HG02852 (cell line): ENCODE data around the gene OXGR1.
"Not testable (repeated sequence)": the region's sequence is repeated elsewhere in the genome, so short reads cannot be mapped to it uniquely, and the experiment has no call there.

Experiments used
- ATAC-seq: cut with Tn5 transposase; IDR thresholded peaks from one replicate; pipeline ENCODE4 v1.9.1; 2021; ENCODE audit warnings: mild to moderate bottlenecking, moderate library complexity; ENCODE audit not compliant: unreplicated experiment

Gene OXGR1

GRCh38 chr13:96994017-96994857 lies at the start of gene OXGR1:
TSS of gene OXGR1 (minus strand) at chr13:96994476. CDS start at chr13:96987759, 6,717 bp downstream.
- no peak for ATAC-seq

DNA sequence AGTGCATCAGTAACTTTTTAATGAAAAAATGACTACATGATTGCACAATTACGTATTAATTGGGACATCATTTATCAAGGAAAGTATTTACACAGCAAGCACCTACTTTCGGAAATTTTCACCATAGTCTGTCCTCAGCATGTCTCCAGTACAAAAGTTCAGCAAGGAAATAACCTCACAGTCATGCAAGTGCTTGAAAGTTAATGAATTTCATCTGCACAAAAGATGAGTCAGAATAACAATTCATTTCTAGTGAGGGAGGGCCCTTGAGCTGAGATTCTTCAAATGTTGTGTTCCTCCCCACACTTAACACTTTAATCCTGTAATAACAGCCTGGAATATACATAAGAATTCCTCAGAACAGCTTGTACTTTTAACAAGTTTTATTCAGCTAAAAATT lies 49.0 kb upstream of the OXGR1 start:
- ATAC-seq, result no peak

GRCh38 chr13:97030705-97031452 lies 36.6 kb upstream of the OXGR1 start:
- ATAC-seq, result no peak

DNA sequence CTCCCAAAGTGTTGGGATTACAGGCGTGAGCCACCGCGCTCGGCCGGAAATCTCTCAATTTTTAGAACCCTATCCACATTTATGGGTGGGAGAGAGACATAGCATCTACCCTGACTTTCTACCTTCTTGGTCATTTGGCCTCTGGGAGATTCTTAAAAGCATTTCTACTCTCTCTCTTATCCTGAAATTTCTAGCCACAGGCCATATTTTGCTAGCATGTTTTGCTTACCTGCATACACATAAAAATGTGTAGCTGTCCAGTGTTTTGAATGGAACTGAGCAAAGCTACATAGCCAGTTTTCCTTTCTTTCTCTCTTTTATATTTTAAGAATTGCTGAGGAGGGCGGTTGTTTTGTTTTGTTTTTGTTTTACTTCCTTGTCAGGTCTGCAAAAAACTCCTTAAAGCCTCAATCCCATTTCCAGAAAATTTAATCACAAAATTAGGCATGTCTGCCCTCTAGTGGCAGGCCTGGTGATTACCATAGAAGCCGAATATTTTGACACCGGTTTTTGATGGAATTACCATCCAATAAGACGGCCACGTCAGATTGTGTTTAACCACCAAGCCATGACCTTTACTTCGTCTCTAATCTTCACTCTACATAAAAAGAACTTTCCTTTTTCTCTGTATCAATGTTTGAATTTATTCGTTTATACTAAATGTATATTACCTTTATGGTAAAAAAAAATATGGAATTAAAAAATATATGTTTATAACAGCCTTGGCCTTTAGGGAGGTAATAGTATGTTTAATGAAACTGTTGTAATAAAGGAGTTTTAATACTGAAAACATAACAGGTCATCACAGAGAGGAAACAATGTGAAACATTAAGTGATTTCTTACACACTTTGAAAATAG lies 34.4 kb upstream of the OXGR1 start:
- ATAC-seq, result no peak

DNA sequence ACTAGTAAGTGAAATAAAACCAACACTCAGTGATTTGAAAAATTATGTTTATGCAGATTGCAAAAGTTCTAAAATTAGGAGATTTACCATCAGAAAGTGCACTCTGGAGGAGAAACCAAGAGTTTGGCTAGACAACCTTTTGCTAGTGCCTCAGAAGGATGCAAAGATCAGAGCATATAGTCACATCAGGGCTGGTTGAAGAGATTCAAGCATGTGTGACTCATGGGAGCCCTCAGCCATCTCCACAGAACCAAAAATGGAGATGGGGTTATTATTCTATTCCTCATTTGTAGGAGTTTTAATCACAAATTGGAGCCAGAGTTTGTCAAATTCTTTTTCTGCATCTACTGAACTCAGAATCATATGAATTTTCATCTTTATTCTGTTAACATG lies 32.9 kb upstream of the OXGR1 start:
- no peak for ATAC-seq

DNA sequence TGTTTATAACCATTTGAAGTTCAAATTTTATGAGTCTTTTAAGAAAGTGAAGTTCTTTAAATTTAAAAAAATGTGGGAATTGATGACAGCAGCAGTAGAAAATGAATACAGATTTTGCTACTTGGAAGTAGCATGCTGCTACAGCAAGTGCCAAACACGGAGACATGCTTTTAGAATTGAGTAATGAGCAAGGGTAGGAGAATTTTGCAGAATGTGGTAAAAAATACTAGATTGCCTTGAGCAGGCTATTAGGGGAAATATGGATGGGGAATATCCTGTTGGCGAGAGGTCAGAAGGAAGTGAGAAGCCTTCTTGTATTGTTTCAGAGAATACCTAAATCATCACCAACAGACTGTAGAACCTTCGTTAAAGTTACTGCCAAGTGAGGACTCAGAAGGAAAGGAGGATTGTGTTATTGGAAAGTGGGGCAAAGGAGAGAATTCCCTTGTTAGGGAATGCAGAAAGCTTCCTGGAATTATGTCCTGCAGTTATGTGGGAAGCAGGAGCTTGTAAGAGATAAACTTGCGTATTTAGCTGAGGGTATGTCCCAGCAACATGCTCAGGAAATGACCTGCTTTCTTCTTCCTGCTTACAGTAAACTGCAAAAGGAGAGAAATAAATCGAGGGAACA lies 32.4 kb upstream of the OXGR1 start:
- ATAC-seq, result no peak

- ATAC-seq, result not testable (repeated sequence)
These were observed 29.5 kb upstream of the OXGR1 start for GRCh38 chr13:97023812-97024211.

GRCh38 chr13:97023117-97023516 lies 28.8 kb upstream of the OXGR1 start:
- no peak for ATAC-seq

DNA sequence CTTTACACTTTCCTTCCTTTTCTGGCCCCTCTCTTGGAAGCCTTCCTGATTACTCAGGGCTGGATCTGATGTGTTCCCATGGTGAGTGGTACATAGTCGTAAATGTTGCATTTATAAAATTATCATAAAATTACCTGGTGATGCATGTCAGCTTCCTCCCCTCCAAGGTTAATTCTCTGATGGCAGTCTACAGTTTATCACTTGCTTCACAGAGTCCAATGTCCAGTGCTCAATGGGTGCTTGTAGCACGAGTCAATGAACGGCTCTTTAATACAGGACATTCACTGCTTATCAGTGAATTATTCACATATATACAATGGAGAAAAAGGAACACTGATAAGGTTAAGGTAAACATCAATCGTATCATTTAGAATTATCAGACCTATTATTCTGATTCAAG lies 27.0 kb upstream of the OXGR1 start:
- no peak for ATAC-seq

- ATAC-seq, result no peak
These were observed 26.5 kb upstream of the OXGR1 start for GRCh38 chr13:97020689-97021240.

GRCh38 chr13:97020194-97020593 lies 25.9 kb upstream of the OXGR1 start:
- ATAC-seq, result no peak

DNA sequence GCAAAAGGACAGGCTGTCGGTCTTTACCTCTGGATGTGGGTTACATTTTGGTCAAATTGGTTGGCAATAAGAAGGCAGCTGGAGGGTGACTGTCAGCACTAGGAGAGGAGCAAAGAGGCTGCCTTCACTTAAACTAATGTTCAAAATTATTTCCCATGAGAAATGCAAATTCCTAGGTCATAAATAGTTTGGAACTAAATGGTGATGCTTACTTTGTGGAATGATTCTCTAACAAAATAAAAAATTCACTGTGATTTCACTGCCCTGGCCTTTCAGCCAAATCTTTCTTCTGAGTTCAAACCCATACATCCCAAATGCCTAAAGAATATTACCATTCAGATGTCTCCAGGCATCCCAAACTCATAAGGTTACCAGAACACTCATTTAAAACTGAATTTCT lies 25.0 kb upstream of the OXGR1 start:
- no peak for ATAC-seq

GRCh38 chr13:97018029-97018819 lies 23.9 kb upstream of the OXGR1 start:
- ATAC-seq, result peak; percentile 95

GRCh38 chr13:97017322-97017721 lies 23.0 kb upstream of the OXGR1 start:
- ATAC-seq, result no peak

DNA sequence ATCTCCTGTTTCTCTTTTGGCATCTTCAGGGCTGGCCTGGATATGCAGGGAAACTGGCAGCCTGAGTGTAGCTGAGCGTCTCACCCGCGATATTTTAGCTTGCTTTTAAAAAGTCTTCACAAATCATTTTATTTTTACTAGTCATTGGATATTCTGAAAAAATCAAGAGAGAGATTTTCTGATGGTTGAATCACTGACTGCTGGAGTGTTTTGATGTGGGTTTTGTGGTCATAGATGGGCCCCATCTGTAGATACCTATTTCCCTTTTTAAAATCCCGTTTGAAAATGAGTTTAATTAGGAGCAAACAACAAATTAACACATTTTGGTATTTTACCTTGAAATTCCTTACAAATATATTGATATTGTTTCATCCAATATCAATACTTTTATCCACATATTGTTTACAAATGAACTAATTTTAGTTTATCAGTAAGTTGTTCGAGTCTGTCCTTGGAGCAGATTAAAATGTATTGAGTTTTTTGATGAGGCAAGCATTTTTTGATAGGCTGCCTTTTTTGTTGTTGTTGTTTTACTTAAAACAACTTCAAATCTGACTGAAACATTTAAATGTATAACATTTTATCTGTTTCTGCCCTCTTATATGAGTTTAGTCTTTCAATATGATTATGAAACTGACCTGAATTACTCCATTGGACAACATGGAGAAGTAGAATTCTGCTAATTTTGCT lies 21.5 kb upstream of the OXGR1 start:
- ATAC-seq, result no peak

GRCh38 chr13:97012251-97013048 lies 18.2 kb upstream of the OXGR1 start:
- ATAC-seq, result no peak

GRCh38 chr13:97011446-97012131 lies 17.3 kb upstream of the OXGR1 start:
- ATAC-seq, result no peak

DNA sequence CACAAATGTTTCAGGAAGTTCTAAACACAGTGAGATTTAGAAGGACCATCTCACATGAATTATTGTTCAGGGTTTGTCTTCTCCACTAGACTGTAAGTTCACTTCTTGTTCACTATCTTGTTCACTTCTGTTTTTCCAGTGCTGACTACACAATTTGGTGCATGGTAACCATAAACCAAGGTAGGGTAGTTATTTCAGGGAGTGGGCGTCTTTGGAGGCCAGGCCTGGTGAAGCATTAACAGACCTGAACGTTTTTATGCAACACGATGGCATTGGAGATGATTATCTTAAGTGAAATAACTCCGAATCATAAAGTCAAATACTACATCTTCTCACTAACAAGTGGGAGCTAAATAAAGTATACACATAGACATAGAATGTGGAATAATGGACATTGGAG lies 14.4 kb upstream of the OXGR1 start:
- no peak for ATAC-seq
